Vagina (tissue), 2 donors: ENCODE results near the gene C10orf71. TPM values are rescaled to one million over a fixed set of nuclear protein-coding genes. Genes with fewer than 3 reads are reported as not detected.

Experiments used
- DNase-seq, 2 donors: peaks; one replicate each; pipeline ENCODE4 v3.0.0-alpha.2; 2017; ENCODE audit errors: extremely low spot score in 2 of 2
- H3K27ac ChIP-seq: fragments of 200-600 bp; sonication (generic); one replicate; pipeline ENCODE4 v1.5.1; 2019
- H3K27me3 ChIP-seq: fragments of 200-600 bp; sonication (generic); one replicate; pipeline ENCODE4 v1.5.1; 2019
- H3K36me3 ChIP-seq, 2 donors: fragments of 200-600 bp; sonication (generic); one replicate each; pipeline ENCODE4 v1.5.1; 2017 to 2019
- H3K4me1 ChIP-seq: fragments of 200-600 bp; sonication (generic); one replicate; pipeline ENCODE4 v1.5.1; 2019
- H3K4me3 ChIP-seq, 2 donors: fragments of 200-600 bp; sonication (generic); 1 replicate in 1 of 2; 2 replicates in 1 of 2; pipeline ENCODE4 v1.5.1; 2016 to 2019
- H3K9me3 ChIP-seq: fragments of 200-600 bp; sonication (generic); one replicate; pipeline ENCODE4 v1.5.1; 2019
- CTCF ChIP-seq, 3 experiments: fragments of 450-650 bp in 2 of 3; fragments of 200-600 bp in 1 of 3; sonication (generic) in 1 of 3; IDR thresholded peaks; one replicate each; pipeline ENCODE4 v1.5.1; 2017 to 2019; ENCODE audit warnings: antibody characterized with exemption in 3 of 3, mild to moderate bottlenecking in 2 of 3, moderate library complexity in 2 of 3
- POLR2A ChIP-seq, 2 donors: fragments of 450-650 bp; IDR thresholded peaks; one replicate each; pipeline ENCODE4 v1.6.1; 2017; ENCODE audit warnings: antibody characterized with exemption in 2 of 2, mild to moderate bottlenecking in 2 of 2, moderate library complexity in 2 of 2
- POLR2AphosphoS5 ChIP-seq, 2 donors: sonication (generic); formaldehyde crosslinking; IDR thresholded peaks; one replicate each; pipeline ENCODE4 v1.9.0; 2017; ENCODE audit warnings: antibody characterized with exemption in 2 of 2, mild to moderate bottlenecking in 2 of 2, low read depth in 1 of 2; ENCODE audit not compliant: insufficient read depth in 1 of 2
- intact Hi-C: fragments of 100-400 bp; cut with DNase I; formaldehyde crosslinking; loops from one replicate; pipeline ENCODE4 v1.15.1; 2023
- total RNA-seq: library from RNA; depleted of rRNA; stranded (reverse); fragments of >200 nt; gene quantifications from one replicate; pipeline ENCODE4 v1.2.3, GENCODE V29; 2016

The C10orf71 gene
- total RNA-seq, 1 donor from 2014 or later, result not detected

GRCh38 chr10:49330127-49330665, 31.2 kb downstream of the C10orf71 start:
- H3K27ac ChIP-seq, result no peak overlapping the region
- H3K4me3 ChIP-seq, result no peak overlapping the region
- intact Hi-C loops, result no loop called here
- peak; percentile 54 to 55 for DNase-seq
- H3K27me3 ChIP-seq, result no peaks in the 10 kb centered on the region
- no peaks in the 10 kb centered on the region for H3K36me3 ChIP-seq
- H3K4me1 ChIP-seq, result no peaks in the 10 kb centered on the region
- TF ChIP-seq POLR2A (IDR thresholded peaks at IDR 0.05) (no peak), CTCF (IDR thresholded peaks at IDR 0.05) (no peak), POLR2AphosphoS5 (IDR thresholded peaks at IDR 0.05; ENCODE audit: insufficient read depth in 1 of 2, low read depth in 1 of 2) (no peak)
- H3K9me3 ChIP-seq, result no peaks in the 10 kb centered on the region

DNA sequence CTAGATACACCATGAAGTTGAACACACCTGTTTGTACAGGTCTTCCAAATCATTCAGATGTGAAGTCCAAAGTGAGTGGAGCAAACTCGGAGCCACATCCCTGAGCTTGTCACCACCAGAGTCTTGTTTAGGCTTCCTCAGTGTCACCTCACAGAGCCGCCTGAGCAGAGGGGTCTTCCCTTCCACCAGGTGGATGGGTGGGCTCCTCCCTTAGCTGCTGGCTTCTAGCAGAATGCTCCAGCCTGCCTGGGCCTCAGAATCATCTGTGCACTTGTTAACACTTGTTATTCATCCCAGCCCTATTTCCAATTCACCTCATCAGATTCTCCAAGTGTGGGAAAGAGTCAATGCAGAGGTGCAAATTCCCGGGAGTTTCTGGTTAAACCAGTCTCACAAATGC, 32.5 kb downstream of the C10orf71 start:
- TF ChIP-seq POLR2A (IDR thresholded peaks at IDR 0.05) (no peak), POLR2AphosphoS5 (IDR thresholded peaks at IDR 0.05; ENCODE audit: insufficient read depth in 1 of 2, low read depth in 1 of 2) (no peak), CTCF (IDR thresholded peaks at IDR 0.05) (no peak)
- peak; percentile 40 to 70 for DNase-seq
- H3K4me3 ChIP-seq, result no peak overlapping the region
- intact Hi-C loops, result no loop called here
- no peaks in the 10 kb centered on the region for H3K4me1 ChIP-seq
- no peak overlapping the region for H3K27ac ChIP-seq
- H3K9me3 ChIP-seq, result no peaks in the 10 kb centered on the region
- H3K36me3 ChIP-seq, result no peaks in the 10 kb centered on the region
- no peaks in the 10 kb centered on the region for H3K27me3 ChIP-seq

DNA sequence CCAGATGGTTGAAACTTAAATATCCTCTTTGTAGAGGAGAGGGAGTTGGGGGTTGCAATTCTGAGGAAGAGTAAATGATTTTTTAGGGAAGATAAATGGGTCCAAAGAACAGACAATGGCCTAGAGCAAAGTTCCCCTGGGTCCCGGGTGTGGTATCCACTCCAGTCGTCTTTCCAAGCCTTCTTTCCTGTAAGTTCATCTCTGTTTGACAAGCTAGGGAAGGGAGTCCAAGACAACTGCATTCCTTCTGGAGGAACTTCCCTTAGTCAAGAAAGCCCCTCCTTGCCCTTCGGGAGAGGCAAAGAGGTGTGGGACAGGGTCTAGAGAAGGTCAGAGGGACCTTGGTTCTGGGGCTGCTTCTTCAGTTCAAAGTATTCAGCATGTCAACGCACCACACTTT, 33.4 kb downstream of the C10orf71 start:
- intact Hi-C loops, result no loop called here
- Histone ChIP-seq H3K4me1 (no peaks in the 10 kb centered on the region), H3K9me3 (no peaks in the 10 kb centered on the region), H3K4me3 (no peak overlapping the region), H3K27me3 (no peaks in the 10 kb centered on the region), H3K27ac (no peak overlapping the region), H3K36me3 (no peaks in the 10 kb centered on the region)
- TF ChIP-seq POLR2AphosphoS5 (IDR thresholded peaks at IDR 0.05; ENCODE audit: insufficient read depth in 1 of 2, low read depth in 1 of 2), result no peak
- DNase-seq, result peak; percentile 55 to 69

DNA sequence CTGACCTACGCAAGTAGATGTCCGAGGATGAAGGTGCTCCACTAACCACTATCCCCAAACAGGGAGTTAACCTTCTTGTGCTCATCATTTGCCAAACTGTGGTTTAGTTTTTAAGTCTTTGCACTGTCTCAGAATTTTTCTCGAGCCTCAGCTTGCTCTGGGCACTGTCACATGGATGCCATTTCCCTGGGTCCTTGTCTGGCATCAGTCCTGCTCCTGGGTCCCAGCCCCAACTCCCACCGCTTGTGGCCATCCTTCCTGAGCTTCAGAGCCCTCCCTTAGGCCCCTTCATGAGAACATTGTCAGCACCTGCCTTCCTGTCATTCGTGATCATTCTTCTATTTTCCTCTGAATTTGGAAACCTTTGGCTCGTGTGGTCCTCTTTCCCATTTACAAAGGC, 33.8 kb downstream of the C10orf71 start:
- Histone ChIP-seq H3K4me1 (no peaks in the 10 kb centered on the region), H3K27ac (no peak overlapping the region), H3K27me3 (no peaks in the 10 kb centered on the region), H3K9me3 (no peaks in the 10 kb centered on the region), H3K36me3 (no peaks in the 10 kb centered on the region), H3K4me3 (no peak overlapping the region)
- peak; percentile 12 to 52 for DNase-seq
- intact Hi-C loops, result no loop called here
- TF ChIP-seq POLR2A (IDR thresholded peaks at IDR 0.05), result no peak
- no peak for TF ChIP-seq POLR2AphosphoS5 (IDR thresholded peaks at IDR 0.05; ENCODE audit: insufficient read depth in 1 of 2, low read depth in 1 of 2)
- TF ChIP-seq CTCF (IDR thresholded peaks at IDR 0.05), result no peak

DNA sequence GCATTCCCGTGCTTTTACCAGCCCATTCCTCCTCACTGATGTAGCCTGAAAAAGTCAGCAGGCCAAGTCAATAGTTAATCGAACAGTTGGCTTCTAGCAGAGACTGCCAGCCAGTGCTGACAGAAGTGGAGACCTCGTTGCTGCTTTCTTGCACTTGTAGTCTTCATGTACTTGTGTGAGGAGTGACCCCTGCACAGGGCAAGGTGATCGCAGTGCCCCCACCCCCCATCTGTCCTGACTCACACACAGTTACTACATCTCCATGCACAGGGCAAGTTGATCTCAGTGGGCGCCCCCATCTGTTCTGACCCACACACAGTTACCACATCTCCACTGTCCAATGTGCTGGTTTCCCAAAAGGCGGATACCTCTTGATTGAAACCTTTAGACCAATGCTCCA, 34.2 kb downstream of the C10orf71 start:
- H3K9me3 ChIP-seq, result no peaks in the 10 kb centered on the region
- intact Hi-C loops, result no loop called here
- no peak overlapping the region for H3K4me3 ChIP-seq
- H3K4me1 ChIP-seq, result no peaks in the 10 kb centered on the region
- H3K27me3 ChIP-seq, result no peaks in the 10 kb centered on the region
- peak; percentile 43 to 67 for DNase-seq
- no peak overlapping the region for H3K27ac ChIP-seq
- no peaks in the 10 kb centered on the region for H3K36me3 ChIP-seq
- TF ChIP-seq CTCF (IDR thresholded peaks at IDR 0.05) (no peak), POLR2AphosphoS5 (IDR thresholded peaks at IDR 0.05; ENCODE audit: insufficient read depth in 1 of 2, low read depth in 1 of 2) (no peak), POLR2A (IDR thresholded peaks at IDR 0.05) (no peak)
